GM19023 (cell line): ENCODE data around the gene R3HDM4.
"Not testable (repeated sequence)": the region's sequence is repeated elsewhere in the genome, so short reads cannot be mapped to it uniquely, and the experiment has no call there.

ENCODE experiments used
- ATAC-seq: cut with Tn5 transposase; IDR thresholded peaks from one replicate; pipeline ENCODE4 v1.9.1; 2021; ENCODE audit warnings: mild to moderate bottlenecking, moderate library complexity; ENCODE audit not compliant: unreplicated experiment

R3HDM4 gene

GRCh38 chr19:862581-863314 lies 50.3 kb downstream of the R3HDM4 start:
- ATAC-seq: no peak

- ATAC-seq: no peak
Measured at GRCh38 chr19:861756-862580, 51.1 kb downstream of the R3HDM4 start.

GRCh38 chr19:861141-861755 lies 51.8 kb downstream of the R3HDM4 start:
- ATAC-seq: no peak

- no peak for ATAC-seq
Measured at GRCh38 chr19:858868-859843, 53.9 kb downstream of the R3HDM4 start, which contains the start of gene CFD. Gene CFD (plus strand): TSS chr19:859664. CDS start chr19:859690, 26 bp downstream.

- no peak for ATAC-seq
Measured at GRCh38 chr19:858284-858683, 54.7 kb downstream of the R3HDM4 start.

GRCh38 chr19:855566-856120 lies 57.4 kb downstream of the R3HDM4 start:
- no peak for ATAC-seq

GRCh38 chr19:855142-855541 lies 57.9 kb downstream of the R3HDM4 start:
- no peak for ATAC-seq

- no peak for ATAC-seq
Measured at GRCh38 chr19:854549-854948, 58.5 kb downstream of the R3HDM4 start.

- not testable (repeated sequence) for ATAC-seq
Measured at GRCh38 chr19:853614-854220, 59.3 kb downstream of the R3HDM4 start.

GRCh38 chr19:853014-853585 lies 59.9 kb downstream of the R3HDM4 start:
- no peak for ATAC-seq

GRCh38 chr19:852136-853013 lies 60.6 kb downstream of the R3HDM4 start, which contains the start of gene ELANE:
Gene ELANE (plus strand): TSS chr19:852303. CDS start chr19:852329, 26 bp downstream.
- no peak for ATAC-seq

GRCh38 chr19:850979-851335 lies 62.1 kb downstream of the R3HDM4 start:
- no peak for ATAC-seq

GRCh38 chr19:850221-850978 lies 62.6 kb downstream of the R3HDM4 start:
- no peak for ATAC-seq

- not testable (repeated sequence) for ATAC-seq
Measured at GRCh38 chr19:849195-849594, 63.8 kb downstream of the R3HDM4 start.

- ATAC-seq: no peak
Measured at GRCh38 chr19:848386-848921, 64.6 kb downstream of the R3HDM4 start.
